ENCODE results near the gene TRIM38. TPM values are rescaled to one million over a fixed set of nuclear protein-coding genes. Genes with fewer than 3 reads are reported as not detected.

The TRIM38 gene
- total RNA-seq, 1 experiment from 2014 or later = 4.4 TPM

- no peak for ATAC-seq
- H3K9me3 ChIP-seq (ENCODE audit: control insufficient read depth, insufficient read depth, low read depth, low read length) = no peaks in the 10 kb centered on the region
- H3K27ac ChIP-seq (ENCODE audit: low read length) = no peak overlapping the region
- CTCF ChIA-PET = no interaction called here
- BruUV-seq (replicated peaks) = no TSS peak
- H3K4me1 ChIP-seq (ENCODE audit: control insufficient read depth, insufficient read depth, low read length) = no peaks in the 10 kb centered on the region
- H3K27me3 ChIP-seq (ENCODE audit: control insufficient read depth, insufficient read depth, low read length) = no peaks in the 10 kb centered on the region
- no peak for DNase-seq (ENCODE audit: low read depth, low spot score)
- no peaks in the 10 kb centered on the region for H3K36me3 ChIP-seq (ENCODE audit: control insufficient read depth, insufficient read depth, low read length)
- no peak for TF ChIP-seq SIN3A (IDR thresholded peaks at IDR 0.05; ENCODE audit: borderline replicate concordance, insufficient read depth, low read depth, low read length)
- TF ChIP-seq TCF7L2 (IDR thresholded peaks at IDR 0.05; ENCODE audit: low read depth, low read length) = no peak
- TF ChIP-seq POLR2AphosphoS5 (IDR thresholded peaks at IDR 0.05; ENCODE audit: low read depth, low read length) = no peak
- no peak for TF ChIP-seq REST (IDR thresholded peaks at IDR 0.05; ENCODE audit: insufficient read depth in 1 of 2, low read depth in 2 of 2, low read length in 1 of 2)
- TF ChIP-seq CTCF (IDR thresholded peaks at IDR 0.05) = no peak
- POLR2A ChIA-PET = no interaction called here
- H3K4me3 ChIP-seq (ENCODE audit: low read depth in 2 of 2, low read length in 2 of 2) = no peak overlapping the region
- in situ Hi-C loops (cut with HindIII; ENCODE audit: low pct_unique_long_range_greater_than_20kb, low sequenced_read_pairs) = no loop called here
- intact Hi-C loops (cut with micrococcal nuclease; ENCODE audit: unreplicated experiment) = loop anchor here (10.0 kb wide), 1 partner anchor 224 kb away; no protein-coding TSS in a partner anchor
Observed at GRCh38 chr6:26008470-26008869, 45.9 kb downstream of the TRIM38 start.

- H3K9me3 ChIP-seq (ENCODE audit: control insufficient read depth, insufficient read depth, low read depth, low read length) = no peaks in the 10 kb centered on the region
- no peak for ATAC-seq
- TF ChIP-seq CTCF (IDR thresholded peaks at IDR 0.05) = no peak
- TF ChIP-seq SIN3A (IDR thresholded peaks at IDR 0.05; ENCODE audit: borderline replicate concordance, insufficient read depth, low read depth, low read length) = no peak
- no peak for TF ChIP-seq REST (IDR thresholded peaks at IDR 0.05; ENCODE audit: insufficient read depth in 1 of 2, low read depth in 2 of 2, low read length in 1 of 2)
- TF ChIP-seq POLR2AphosphoS5 (IDR thresholded peaks at IDR 0.05; ENCODE audit: low read depth, low read length) = no peak
- no peak for TF ChIP-seq TCF7L2 (IDR thresholded peaks at IDR 0.05; ENCODE audit: low read depth, low read length)
- in situ Hi-C loops (cut with HindIII; ENCODE audit: low pct_unique_long_range_greater_than_20kb, low sequenced_read_pairs) = no loop called here
- H3K36me3 ChIP-seq (ENCODE audit: control insufficient read depth, insufficient read depth, low read length) = no peaks in the 10 kb centered on the region
- BruUV-seq (replicated peaks) = no TSS peak
- H3K27me3 ChIP-seq (ENCODE audit: control insufficient read depth, insufficient read depth, low read length) = no peaks in the 10 kb centered on the region
- no peak overlapping the region for H3K27ac ChIP-seq (ENCODE audit: low read length)
- CTCF ChIA-PET = interaction anchor here (1.1 kb wide), 1 partner anchor 17 kb away, joined by 8 read pairs; no protein-coding TSS in a partner anchor
- intact Hi-C loops (cut with micrococcal nuclease; ENCODE audit: unreplicated experiment) = loop anchor here (10.0 kb wide), 1 partner anchor 225 kb away; no protein-coding TSS in a partner anchor
- H3K4me1 ChIP-seq (ENCODE audit: control insufficient read depth, insufficient read depth, low read length) = no peaks in the 10 kb centered on the region
- H3K4me3 ChIP-seq (ENCODE audit: low read depth in 2 of 2, low read length in 2 of 2) = no peak overlapping the region
- POLR2A ChIA-PET = no interaction called here
- no peak for DNase-seq (ENCODE audit: low read depth, low spot score)
Observed at GRCh38 chr6:26009817-26010216, 47.2 kb downstream of the TRIM38 start.

All from Panc1 (cell line).